ENCODE results near the gene RPH3AL. TPM values are rescaled to one million over a fixed set of nuclear protein-coding genes. Genes with fewer than 3 reads are reported as not detected.
"Not testable (repeated sequence)": the region's sequence is repeated elsewhere in the genome, so short reads cannot be mapped to it uniquely, and the experiment has no call there.

Gene RPH3AL
- total RNA-seq, 1 experiment from 2014 or later, result 28.8 TPM

GRCh38 chr17:381941-382643, 29.5 kb upstream of the RPH3AL start:
- in situ Hi-C loops (cut with HindIII; ENCODE audit: low pct_unique_long_range_greater_than_20kb, low sequenced_read_pairs), result no loop called here
- DNase-seq (ENCODE audit: low read depth), result no peak

GRCh38 chr17:381516-381915, 28.9 kb upstream of the RPH3AL start:
- in situ Hi-C loops (cut with HindIII; ENCODE audit: low pct_unique_long_range_greater_than_20kb, low sequenced_read_pairs), result no loop called here
- DNase-seq (ENCODE audit: low read depth), result no peak

GRCh38 chr17:379531-380465, 27.2 kb upstream of the RPH3AL start:
- in situ Hi-C loops (cut with HindIII; ENCODE audit: low pct_unique_long_range_greater_than_20kb, low sequenced_read_pairs), result no loop called here
- no peak for DNase-seq (ENCODE audit: low read depth)

- in situ Hi-C loops (cut with HindIII; ENCODE audit: low pct_unique_long_range_greater_than_20kb, low sequenced_read_pairs), result no loop called here
- DNase-seq (ENCODE audit: low read depth), result no peak
Observed at GRCh38 chr17:378068-378467, 25.5 kb upstream of the RPH3AL start.

- DNase-seq (ENCODE audit: low read depth), result no peak
- in situ Hi-C loops (cut with HindIII; ENCODE audit: low pct_unique_long_range_greater_than_20kb, low sequenced_read_pairs), result no loop called here
Observed at GRCh38 chr17:376936-377863, 24.6 kb upstream of the RPH3AL start.

GRCh38 chr17:373613-374230, 21.1 kb upstream of the RPH3AL start:
- no peak for DNase-seq (ENCODE audit: low read depth)
- in situ Hi-C loops (cut with HindIII; ENCODE audit: low pct_unique_long_range_greater_than_20kb, low sequenced_read_pairs), result no loop called here

- in situ Hi-C loops (cut with HindIII; ENCODE audit: low pct_unique_long_range_greater_than_20kb, low sequenced_read_pairs), result no loop called here
- DNase-seq (ENCODE audit: low read depth), result no peak
Observed at GRCh38 chr17:372157-373152, 19.8 kb upstream of the RPH3AL start.

GRCh38 chr17:371583-371982, 19.0 kb upstream of the RPH3AL start:
- DNase-seq (ENCODE audit: low read depth), result no peak
- in situ Hi-C loops (cut with HindIII; ENCODE audit: low pct_unique_long_range_greater_than_20kb, low sequenced_read_pairs), result no loop called here

- in situ Hi-C loops (cut with HindIII; ENCODE audit: low pct_unique_long_range_greater_than_20kb, low sequenced_read_pairs); DNase-seq (ENCODE audit: low read depth): not testable (repeated sequence)
Observed at GRCh38 chr17:367656-368055, 15.0 kb upstream of the RPH3AL start.

- DNase-seq (ENCODE audit: low read depth); in situ Hi-C loops (cut with HindIII; ENCODE audit: low pct_unique_long_range_greater_than_20kb, low sequenced_read_pairs): not testable (repeated sequence)
Observed at GRCh38 chr17:366657-367615, 14.3 kb upstream of the RPH3AL start.

GRCh38 chr17:364766-365165, 12.2 kb upstream of the RPH3AL start:
- no peak for DNase-seq (ENCODE audit: low read depth)
- in situ Hi-C loops (cut with HindIII; ENCODE audit: low pct_unique_long_range_greater_than_20kb, low sequenced_read_pairs), result no loop called here

GRCh38 chr17:364308-364707, 11.7 kb upstream of the RPH3AL start:
- no peak for DNase-seq (ENCODE audit: low read depth)
- in situ Hi-C loops (cut with HindIII; ENCODE audit: low pct_unique_long_range_greater_than_20kb, low sequenced_read_pairs), result no loop called here

- DNase-seq (ENCODE audit: low read depth), result no peak
- in situ Hi-C loops (cut with HindIII; ENCODE audit: low pct_unique_long_range_greater_than_20kb, low sequenced_read_pairs), result no loop called here
Observed at GRCh38 chr17:362721-363120, 10.1 kb upstream of the RPH3AL start.

GRCh38 chr17:360092-360750, 7.6 kb upstream of the RPH3AL start:
- no peak for DNase-seq (ENCODE audit: low read depth)
- in situ Hi-C loops (cut with HindIII; ENCODE audit: low pct_unique_long_range_greater_than_20kb, low sequenced_read_pairs), result no loop called here

GRCh38 chr17:358491-359151, 6.0 kb upstream of the RPH3AL start:
- DNase-seq (ENCODE audit: low read depth), result no peak
- in situ Hi-C loops (cut with HindIII; ENCODE audit: low pct_unique_long_range_greater_than_20kb, low sequenced_read_pairs), result no loop called here

Data from Caki2 (cell line).